ENCODE data around the gene PPP1R1A. TPM values are rescaled to one million over a fixed set of nuclear protein-coding genes. Genes with fewer than 3 reads are reported as not detected.

PPP1R1A gene
- total RNA-seq, 1 experiment from 2014 or later: 8.5 TPM

GRCh38 chr12:54585243-54585642 lies 3.2 kb downstream of the PPP1R1A start:
- Histone ChIP-seq H3K9ac (ENCODE audit: extremely low read depth, insufficient read length, low read length) (no peak overlapping the region), H4K5ac (ENCODE audit: insufficient read length, low read depth, low read length) (no peak overlapping the region), H2AK5ac (ENCODE audit: insufficient read length, low read length) (no peak overlapping the region), H2BK120ac (ENCODE audit: low read depth, low read length, poor library complexity, severe bottlenecking) (no peak overlapping the region), H3K9me3 (ENCODE audit: control insufficient read depth, low read depth, low read length) (no peaks in the 10 kb centered on the region), H3K4me2 (ENCODE audit: insufficient read depth, insufficient read length, low read length) (no peak overlapping the region), H2BK15ac (ENCODE audit: low read depth, low read length) (no peak overlapping the region), H3K56ac (ENCODE audit: insufficient read length, low read depth, low read length) (no peak overlapping the region), H4K20me1 (ENCODE audit: control insufficient read depth, insufficient read depth, insufficient read length) (no peaks in the 10 kb centered on the region), H2BK20ac (ENCODE audit: low read depth, low read length, poor library complexity, severe bottlenecking) (no peak overlapping the region), H3K79me1 (ENCODE audit: insufficient read depth, low read depth, low read length, poor library complexity, severe bottlenecking) (no peaks in the 10 kb centered on the region), H4K91ac (ENCODE audit: insufficient read length, low read depth, low read length) (no peak overlapping the region), H3K23ac (ENCODE audit: insufficient read length, low read depth, low read length) (no peak overlapping the region), H2BK12ac (ENCODE audit: insufficient read length, low read depth, low read length) (no peak overlapping the region), H3K23me2 (ENCODE audit: insufficient read length, low read depth, low read length, poor library complexity, severe bottlenecking) (peaks cover 12% of the 10 kb centered on the region), H3K4me1 (ENCODE audit: insufficient read depth, low read length) (peaks cover 3% of the 10 kb centered on the region; the same call in 1 of the 2 replicates), H2BK5ac (ENCODE audit: insufficient read length, low read length) (no peak overlapping the region), H3K18ac (ENCODE audit: insufficient read length, low read depth, low read length) (no peak overlapping the region), H4K8ac (replicated peaks; ENCODE audit: insufficient read length, low read depth, low read length) (no peak overlapping the region), H3K27me3 (ENCODE audit: insufficient read depth, low read length) (peaks cover 10% of the 10 kb centered on the region; the same call in 1 of the 2 replicates), H3K4ac (ENCODE audit: low read depth, low read length) (no peak overlapping the region), H3T11ph (ENCODE audit: low read length) (no peak overlapping the region), H3K27ac (ENCODE audit: insufficient read length, low read depth, low read length) (no peak overlapping the region), H3K79me2 (ENCODE audit: insufficient read depth, low read length) (no peaks in the 10 kb centered on the region), H3K14ac (ENCODE audit: insufficient read depth, low read length) (no peak overlapping the region), H2AFZ (ENCODE audit: low read length) (no peak overlapping the region)
- Mint-ChIP-seq H3K36me3 (ENCODE audit: insufficient read depth in 1 of 3, low read depth in 3 of 3) (peaks cover 0 to 6% (median 0%) of the 10 kb centered on the region in 3 experiments; a peak in 2 of 7 replicates), H3K27ac (no peak overlapping the region), H3K27me3 (ENCODE audit: low read depth) (peaks cover 86% of the 10 kb centered on the region), H3K4me3 (peak overlapping the region in 1 of 2 experiments; percentile 25; a peak in 1 of 5 replicates), H3K4me1 (peaks cover 42 to 69% of the 10 kb centered on the region in 2 experiments), H3K9me3 (no peaks in the 10 kb centered on the region; a peak in 1 of 5 replicates)
- WGBS (ENCODE audit: extremely low coverage, insufficient read length, low lambda C conversion rate): no CpG with 5 or more reads among the region's 2 CpGs
- no peak for DNase-seq
- TF ChIP-seq CTCF (conservative IDR thresholded peaks at IDR 0.05): no peak
